OCI-LY3 (cell line): ENCODE data around the gene BCL6.

Experiments
- CTCF ChIP-seq: fragments of 200-600, 300-600 bp; sonication (generic); IDR thresholded peaks from 2 replicates; pipeline ENCODE4 v1.5.1; 2014; ENCODE audit warnings: antibody characterized with exemption, low read length, low read depth
- EZH2phosphoT487 ChIP-seq: fragments of 200-600 bp; shearing (Covaris generic); IDR thresholded peaks from 2 replicates; pipeline ENCODE4 v1.6.1; 2018; ENCODE audit warnings: antibody characterized with exemption, mixed run types, low read depth

GRCh38 chr3:187759601-187760000 is 14.3 kb upstream of the BCL6 start:
- no peak for TF ChIP-seq CTCF
- TF ChIP-seq EZH2phosphoT487 = no peak
